A549 (cell line): ENCODE data around the gene SERPIND1.

Source experiments
- CBX8 ChIP-seq: fragments of 200-600 bp; sonication (generic); IDR thresholded peaks from 2 replicates; pipeline ENCODE4 v1.6.1; 2016
- CEBPB ChIP-seq, 2 experiments: fragments of >200 bp in 1 of 2; sonication (Bioruptor Twin) in 1 of 2; formaldehyde crosslinking in 1 of 2; IDR thresholded peaks; 2 replicates each; pipeline ENCODE4 v1.6.1; 2012 to 2016
- CTCF ChIP-seq: fragments of >200 bp; sonication (Bioruptor Twin); formaldehyde crosslinking; IDR thresholded peaks from 3 replicates; pipeline ENCODE4 v1.5.1; 2016
- ELK1 ChIP-seq: fragments of 150-350 bp; IDR thresholded peaks from 2 replicates; pipeline ENCODE4 v1.6.1; 2014; ENCODE audit warnings: low read depth, mild to moderate bottlenecking, low read length
- EP300 ChIP-seq, 2 experiments: fragments of >200 bp; sonication (Bioruptor Twin); formaldehyde crosslinking; IDR thresholded peaks; 2 replicates in 1 of 2; 3 replicates in 1 of 2; pipeline ENCODE4 v1.6.1; 2016 to 2017
- FOSL2 ChIP-seq, 2 experiments: fragments of 450-650 bp in 1 of 2; fragments of >200 bp in 1 of 2; sonication (Bioruptor Twin) in 1 of 2; formaldehyde crosslinking; IDR thresholded peaks; 2 replicates each; pipeline versions ENCODE4 v1.5.0 to v1.6.1; 2016 to 2020; ENCODE audit warnings: mild to moderate bottlenecking in 1 of 2, moderate library complexity in 1 of 2
- MAX ChIP-seq: IDR thresholded peaks from 2 replicates; pipeline ENCODE4 v1.6.1; 2012
- MYC ChIP-seq: IDR thresholded peaks from 2 replicates; pipeline ENCODE4 v1.6.1; 2012; ENCODE audit warnings: mild to moderate bottlenecking, inconsistent platforms, low read length, improper control_type of control experiment, borderline replicate concordance
- POLR2A ChIP-seq: IDR thresholded peaks from 2 replicates; pipeline ENCODE4 v1.6.1; 2012; ENCODE audit warnings: mild to moderate bottlenecking, low read length
- POLR2AphosphoS2 ChIP-seq: conservative IDR thresholded peaks from 2 replicates; pipeline ENCODE4 v1.6.1; 2012; ENCODE audit warnings: low read length, improper control_type of control experiment, inconsistent platforms
- SMC3 ChIP-seq: fragments of >200 bp; sonication (Bioruptor Twin); formaldehyde crosslinking; IDR thresholded peaks from 3 replicates; pipeline ENCODE4 v1.6.1; 2018; ENCODE audit warnings: inconsistent platforms
- SREBF2 ChIP-seq: fragments of 450-650 bp; IDR thresholded peaks from 2 replicates; pipeline ENCODE4 v1.6.1; 2014; ENCODE audit warnings: mild to moderate bottlenecking, moderate library complexity

- TF ChIP-seq CTCF (no peak), MYC (no peak), CEBPB (IDR thresholded peaks at IDR 0.05) (no peak), POLR2A (no peak), ELK1 (no peak), MAX (no peak), SMC3 (no peak), POLR2AphosphoS2 (no peak), SREBF2 (no peak), CBX8 (no peak), EP300 (IDR thresholded peaks at IDR 0.05) (no peak), FOSL2 (IDR thresholded peaks at IDR 0.05) (no peak), FOSL2 (CRISPR knock-in tag; IDR thresholded peaks at IDR 0.05) (no peak)
Measured at GRCh38 chr22:20787223-20787622, 13.3 kb downstream of the SERPIND1 start.
